Peyer's patch (tissue), 4 donors: ENCODE results near the gene CHST8.

ENCODE experiments used
- CTCF ChIP-seq, 6 experiments: fragments of 450-650 bp in 4 of 6; fragments of 200-600 bp in 2 of 6; sonication (generic) in 1 of 6; IDR thresholded peaks; one replicate each; pipeline ENCODE4 v1.5.1; 2017 to 2019; ENCODE audit warnings: antibody characterized with exemption in 6 of 6, mild to moderate bottlenecking in 3 of 6, moderate library complexity in 1 of 6
- POLR2A ChIP-seq, 2 donors: fragments of 450-650 bp; IDR thresholded peaks; one replicate each; pipeline ENCODE4 v1.5.1; 2017; ENCODE audit warnings: antibody characterized with exemption in 2 of 2, mild to moderate bottlenecking in 2 of 2, moderate library complexity in 2 of 2

GRCh38 chr19:33813391-33814101 is 191.8 kb downstream of the CHST8 start:
- TF ChIP-seq CTCF (IDR thresholded peaks at IDR 0.05), result no peak
- no peak for TF ChIP-seq POLR2A (IDR thresholded peaks at IDR 0.05)
